Stimulated activated CD4-positive, alpha-beta T cell treated with anti-CD3 and anti-CD28 coated beads, Interleukin-1b, Interleukin-23, amount 100 ng/mL, for 48 hours (primary cell): Measurements from ENCODE around the gene SMG9.
A peak's percentile ranks its signal among the peaks of the same experiment; 100 is the strongest.
"Not testable (repeated sequence)": the region's sequence is repeated elsewhere in the genome, so short reads cannot be mapped to it uniquely, and the experiment has no call there.

Experiments used
- DNase-seq: peaks from one replicate; pipeline ENCODE4 v3.0.0-alpha.2; 2020

The SMG9 gene

GRCh38 chr19:43779147-43779819 is 24.5 kb upstream of the SMG9 start:
- DNase-seq: no peak

DNA sequence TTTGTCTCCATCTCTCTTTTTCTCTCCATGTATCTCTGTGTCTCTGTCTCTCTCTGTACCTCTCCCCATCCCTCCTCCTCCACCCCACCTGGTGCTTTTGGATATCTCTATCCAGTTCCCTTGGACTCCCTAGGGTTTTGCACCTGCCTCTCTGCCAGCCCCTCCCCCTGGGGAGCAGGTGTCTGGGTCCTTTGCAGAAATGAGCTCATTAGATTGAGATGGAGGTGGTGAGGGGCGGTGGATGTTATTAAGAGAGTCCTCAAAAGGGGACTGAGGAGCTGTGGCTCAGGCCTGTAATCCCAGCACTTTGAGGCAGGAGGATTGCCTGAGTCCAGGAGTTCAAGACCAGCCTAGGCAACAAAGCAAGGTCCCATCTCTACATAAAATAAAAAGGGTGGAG is 23.9 kb upstream of the SMG9 start:
- no peak for DNase-seq

DNA sequence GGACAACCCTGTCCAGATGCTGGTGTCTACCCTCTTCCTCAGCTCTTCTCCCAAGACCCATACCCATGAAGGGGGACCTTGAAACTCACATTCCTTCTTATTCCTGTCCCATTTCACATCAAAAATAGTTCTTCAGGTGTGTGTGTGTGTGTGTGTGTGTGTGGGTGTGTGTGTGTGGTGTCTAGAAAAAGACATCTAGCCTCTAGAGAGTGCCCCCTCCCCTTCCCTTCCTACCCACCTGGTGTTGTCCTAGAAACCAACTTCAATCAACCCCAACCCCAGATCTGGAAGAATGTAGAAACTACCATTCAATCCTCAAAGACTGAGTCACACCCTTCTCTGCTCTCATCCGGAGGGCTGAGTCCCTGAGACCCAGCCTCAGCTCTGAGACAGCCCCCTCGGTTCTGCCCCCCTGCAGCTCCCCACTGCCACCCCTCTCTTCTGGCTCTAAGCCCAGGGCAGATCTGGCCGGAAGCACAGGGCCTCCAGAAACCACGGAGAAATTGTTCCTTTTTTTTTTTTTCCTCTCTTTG is 22.5 kb upstream of the SMG9 start:
- no peak for DNase-seq

- peak; percentile 87 for DNase-seq
These were observed 21.5 kb upstream of the SMG9 start for GRCh38 chr19:43776286-43776685.

DNA sequence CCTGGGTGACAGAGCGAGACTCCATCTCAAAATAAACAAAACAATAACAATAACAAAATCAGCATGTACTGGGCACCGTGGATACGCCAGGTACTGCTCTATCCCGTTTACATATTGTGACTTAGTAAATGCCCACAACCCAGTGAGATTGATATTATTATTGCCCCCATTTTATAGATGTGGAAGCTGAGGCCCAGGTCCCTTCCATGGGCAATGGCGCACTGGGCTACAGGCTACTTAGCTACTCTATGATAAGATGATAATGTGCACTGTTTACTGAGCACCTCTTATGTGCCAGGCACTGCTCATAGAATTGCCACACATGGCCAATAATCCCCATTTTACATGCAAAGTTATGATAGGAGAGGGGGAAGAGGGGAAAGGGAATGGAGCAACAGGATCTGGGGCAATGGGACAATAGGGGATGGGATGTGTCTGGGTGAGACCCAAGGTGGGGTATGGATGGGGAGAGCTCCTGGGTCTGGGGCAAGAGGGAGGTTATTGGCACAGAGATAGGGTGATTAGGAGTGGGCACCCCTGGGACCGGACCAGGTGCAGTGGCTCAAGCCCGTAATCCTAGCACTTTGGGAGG is 20.6 kb upstream of the SMG9 start:
- no peak for DNase-seq

DNA sequence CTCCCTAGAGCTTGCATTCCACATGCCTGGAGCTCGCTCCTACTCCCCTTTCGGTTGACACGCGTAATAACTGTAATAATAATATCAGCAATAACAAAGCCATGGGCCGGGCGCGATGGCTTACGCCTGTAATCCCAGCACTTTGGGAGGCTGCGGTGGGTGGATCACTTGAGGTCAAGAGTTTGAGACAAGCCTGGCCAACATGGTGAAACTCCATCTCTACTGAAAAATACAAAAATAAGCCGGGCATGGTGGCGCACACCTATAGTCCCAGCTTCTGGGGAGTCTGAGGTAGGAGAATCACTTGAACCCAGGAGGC is 20.1 kb upstream of the SMG9 start:
- not testable (repeated sequence) for DNase-seq

GRCh38 chr19:43774103-43774939 is 19.6 kb upstream of the SMG9 start:
- no peak for DNase-seq

GRCh38 chr19:43773725-43774102 is 19.0 kb upstream of the SMG9 start:
- DNase-seq: no peak

DNA sequence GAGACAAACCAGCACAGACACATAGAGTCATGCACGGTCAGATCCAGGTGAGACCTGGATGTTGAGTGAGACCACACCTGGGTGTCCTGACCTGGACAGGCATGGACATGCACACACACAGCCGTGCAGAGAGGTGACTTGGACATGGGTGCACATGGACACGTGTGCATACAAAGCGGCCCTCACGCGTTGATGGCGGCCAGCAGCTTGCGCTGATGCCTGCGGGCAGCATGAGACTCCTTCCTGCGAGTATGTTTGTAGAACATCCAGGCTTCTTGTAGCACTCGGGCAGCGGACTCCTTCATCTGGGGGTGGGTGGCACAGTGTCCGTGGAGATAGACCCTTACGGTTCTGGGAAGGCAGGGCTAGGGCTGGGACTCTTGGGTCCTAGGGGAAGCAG is 14.5 kb upstream of the SMG9 start:
- DNase-seq: no peak

GRCh38 chr19:43768273-43769050 is 13.7 kb upstream of the SMG9 start:
- DNase-seq: no peak

GRCh38 chr19:43767818-43768217 is 13.1 kb upstream of the SMG9 start:
- DNase-seq: no peak

GRCh38 chr19:43767316-43767715 is 12.6 kb upstream of the SMG9 start:
- no peak for DNase-seq

- DNase-seq: no peak
These were observed 11.9 kb upstream of the SMG9 start for GRCh38 chr19:43766755-43767043.

- peak; percentile 92 for DNase-seq
These were observed 10.5 kb upstream of the SMG9 start for GRCh38 chr19:43765109-43765876.

- DNase-seq: not testable (repeated sequence)
These were observed 9.9 kb upstream of the SMG9 start for GRCh38 chr19:43764684-43765083.

DNA sequence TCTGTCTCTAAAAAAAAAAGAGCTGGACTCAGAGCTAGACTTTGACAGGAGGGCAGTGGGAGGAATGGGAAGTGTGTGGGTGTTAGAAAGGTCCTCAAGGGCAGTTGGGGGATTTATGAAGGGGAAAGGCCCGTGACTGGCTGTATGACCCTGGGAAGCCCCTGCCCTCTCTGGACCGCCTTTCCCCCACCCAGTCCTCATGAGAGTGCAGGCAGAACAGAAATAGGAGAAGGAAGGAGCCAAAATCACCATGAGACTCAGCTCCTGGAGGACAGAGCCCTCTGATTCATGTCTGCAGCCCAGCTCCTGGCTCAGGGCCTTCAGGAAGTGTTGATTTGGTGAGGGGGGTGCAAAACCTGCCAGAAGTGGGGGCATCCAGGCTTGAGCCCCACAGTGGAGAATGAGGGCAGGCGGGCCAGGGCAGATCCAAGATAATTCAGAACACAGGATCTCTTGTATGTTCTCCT is 8.7 kb upstream of the SMG9 start:
- no peak for DNase-seq

DNA sequence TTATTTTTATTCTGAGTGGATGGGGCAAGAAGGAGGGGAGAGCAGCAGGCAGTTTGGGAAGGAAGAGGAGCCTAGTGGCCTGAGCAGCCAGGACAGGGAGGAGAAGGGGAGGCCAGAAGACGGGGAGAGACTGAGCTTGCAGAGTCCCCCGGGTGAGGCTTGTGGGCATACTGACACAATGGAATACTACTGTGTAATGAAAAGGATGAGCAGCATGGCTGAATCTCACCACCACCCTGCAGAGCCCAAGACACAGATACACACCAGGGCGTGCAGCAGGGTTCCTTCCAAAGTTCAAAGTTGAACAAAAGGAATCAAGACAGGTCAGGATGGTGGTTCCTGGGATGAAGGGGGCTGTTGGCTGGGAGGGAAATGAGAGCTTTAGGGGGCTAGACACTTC is 8.1 kb upstream of the SMG9 start:
- no peak for DNase-seq

- DNase-seq: no peak
These were observed 6.2 kb upstream of the SMG9 start for GRCh38 chr19:43760941-43761340.

GRCh38 chr19:43759515-43759914 is 4.8 kb upstream of the SMG9 start:
- DNase-seq: no peak

DNA sequence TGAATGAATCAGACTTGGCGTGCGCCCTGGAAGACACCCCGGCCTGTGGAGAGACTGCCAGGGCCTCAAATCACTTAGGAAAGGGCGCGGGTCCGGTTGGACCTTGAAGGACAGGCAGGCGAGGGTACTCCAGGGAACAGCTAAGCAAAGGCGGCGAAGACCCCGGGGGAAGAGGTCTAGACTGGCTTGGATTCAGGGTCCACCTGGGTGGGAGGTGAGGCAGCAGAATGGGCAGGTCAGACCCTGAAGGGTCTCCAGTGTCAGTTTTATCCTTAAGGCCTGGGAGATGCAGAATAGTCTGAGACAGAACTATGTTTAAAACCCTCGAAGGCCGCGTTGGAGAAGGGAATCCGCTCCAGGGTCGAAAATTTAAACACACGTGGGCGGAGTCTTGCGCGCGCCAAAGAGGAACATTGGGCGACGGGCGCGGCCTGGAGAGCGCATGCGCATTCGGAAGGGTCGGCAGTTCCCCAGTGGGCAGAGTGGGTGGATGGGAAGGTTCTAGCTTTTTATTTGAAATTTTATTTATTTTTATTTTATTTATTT is 567 bp upstream of the SMG9 start:
- peak; percentile 83 for DNase-seq

DNA sequence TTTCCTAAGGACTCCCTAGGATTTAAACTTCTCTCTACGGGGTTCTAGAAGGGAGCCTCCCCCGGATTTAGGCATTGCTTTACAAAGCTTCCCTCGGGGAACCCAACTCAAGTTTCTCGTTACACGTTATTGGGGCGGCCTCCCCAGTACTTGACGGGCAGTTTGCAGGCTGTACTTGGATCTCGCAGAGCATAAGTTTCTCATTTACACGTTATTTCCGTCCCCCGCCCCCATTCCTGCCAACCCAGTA is 584 bp downstream of the SMG9 start:
- DNase-seq: no peak

GRCh38 chr19:43752287-43752875 is 2.4 kb downstream of the SMG9 start:
- DNase-seq: no peak
